K562 (cell line): ENCODE results near the gene PRKRIP1. TPM values are rescaled to one million over a fixed set of nuclear protein-coding genes. Genes with fewer than 3 reads are reported as not detected.

Source experiments
- ATAC-seq: fragments of 200-7000 bp; cut with Tn5 transposase; 3 replicates; pipeline ENCODE4 v1.9.1; 2020; ENCODE audit warnings: moderate library complexity
- BruUV-seq: library from RNA; stranded (reverse); fragments of 400-500 nt; replicated peaks from 2 replicates; lab custom pipeline; 2021; lab: Mats Ljungman, UMichigan
- CTCF ChIA-PET: fragments of 300-600 bp; formaldehyde crosslinking; extraction: SDS; loops from one replicate; lab custom pipeline; 2021; ENCODE audit warnings: low intra/inter-chr PET ratio; lab: Yijun Ruan, JAX
- POLR2A ChIA-PET: fragments of 300-600, 350-650 bp; sonication (Branson Sonifier 250); formaldehyde crosslinking; extraction: SDS; loops from one replicate; lab custom pipeline; 2021; ENCODE audit warnings: antibody characterized with exemption, inconsistent platforms; lab: Yijun Ruan, JAX
- DNase-seq, 4 experiments: peaks; one replicate each; pipeline versions ENCODE4 v3.0.0 to v3.0.0-alpha.2; 2011 to 2018; ENCODE audit warnings: low spot score in 3 of 4, mixed read lengths in 3 of 4; ENCODE audit errors: extremely low read depth in 1 of 4
- FAIRE-seq: peaks from 2 replicates; lab custom pipeline; 2011; peaks lifted over from hg19 to GRCh38; lab: Jason Lieb, UNC
- H2AFZ ChIP-seq: 2 replicates; pipeline ENCODE4 v1.6.0; 2011; ENCODE audit warnings: low read depth, low read length, control low read depth, inconsistent platforms
- H3K27ac ChIP-seq: fragments of 200-600 bp; 3 replicates; pipeline ENCODE4 v1.8.0; 2011; ENCODE audit warnings: low read depth, mild to moderate bottlenecking, control low read depth, inconsistent platforms, low read length, moderate library complexity, mixed read lengths; ENCODE audit errors: extremely low read depth
- H3K27me3 ChIP-seq, 2 experiments: fragments of 300-600 bp in 1 of 2; 2 replicates in 1 of 2; 3 replicates in 1 of 2; pipeline versions ENCODE4 v1.6.0 to v1.8.0; 2011; ENCODE audit warnings: inconsistent platforms in 2 of 2, low read length in 2 of 2, mild to moderate bottlenecking in 1 of 2, mixed read lengths in 1 of 2, moderate library complexity in 1 of 2; ENCODE audit not compliant: control insufficient read depth in 2 of 2, insufficient read depth in 2 of 2
- H3K36me3 ChIP-seq: fragments of 300-600 bp; 3 replicates; pipeline ENCODE4 v1.8.0; 2011; ENCODE audit warnings: mild to moderate bottlenecking, low read length, inconsistent platforms; ENCODE audit not compliant: control insufficient read depth, insufficient read depth
- H3K4me1 ChIP-seq, 2 experiments: fragments of 200-600 bp in 1 of 2; replicated peaks in 1 of 2; 2 replicates in 1 of 2; 3 replicates in 1 of 2; pipeline versions ENCODE4 v1.5.1 to v1.8.0; 2011; ENCODE audit warnings: inconsistent platforms in 2 of 2, low read length in 2 of 2, mild to moderate bottlenecking in 1 of 2, mixed read lengths in 1 of 2, moderate library complexity in 1 of 2; ENCODE audit not compliant: control insufficient read depth in 2 of 2, insufficient read depth in 2 of 2
- H3K4me2 ChIP-seq: 2 replicates; pipeline ENCODE4 v1.6.1; 2011; ENCODE audit warnings: low read length, control low read depth, inconsistent platforms, mixed read lengths; ENCODE audit not compliant: insufficient read depth
- H3K4me3 ChIP-seq: fragments of 200-600 bp; sonication (generic), shearing (Covaris generic); 2 replicates; pipeline ENCODE4 v1.5.1; 2016; ENCODE audit warnings: control low read depth, inconsistent platforms
- H3K79me2 ChIP-seq: fragments of 200-600 bp; 3 replicates; pipeline ENCODE4 v1.8.0; 2011; ENCODE audit warnings: low read length, inconsistent platforms; ENCODE audit not compliant: control insufficient read depth, insufficient read depth
- H3K9ac ChIP-seq, 2 experiments: 2 replicates each; pipeline versions ENCODE4 v1.6.0 to v1.6.1; 2011; ENCODE audit warnings: low read depth in 2 of 2, low read length in 2 of 2, control low read depth in 1 of 2, inconsistent platforms in 1 of 2, mild to moderate bottlenecking in 1 of 2, mixed read lengths in 1 of 2; ENCODE audit not compliant: insufficient read depth in 1 of 2
- H3K9me1 ChIP-seq: one replicate; pipeline ENCODE4 v1.6.0; 2011; ENCODE audit warnings: inconsistent platforms, mild to moderate bottlenecking, low read length, moderate library complexity; ENCODE audit not compliant: control insufficient read depth, insufficient read depth
- H3K9me3 ChIP-seq: replicated peaks from 2 replicates; pipeline ENCODE4 v1.5.1; 2011; ENCODE audit warnings: low read depth, low read length, inconsistent platforms; ENCODE audit not compliant: control insufficient read depth, insufficient read depth
- H4K20me1 ChIP-seq: replicated peaks from 2 replicates; pipeline ENCODE4 v1.6.1; 2011; ENCODE audit warnings: low read length, inconsistent platforms, mixed read lengths; ENCODE audit not compliant: control insufficient read depth, insufficient read depth
- AFF4 ChIP-seq: sonication (generic); formaldehyde crosslinking; IDR thresholded peaks from 2 replicates; pipeline ENCODE4 v1.8.0; 2023; ENCODE audit warnings: mild to moderate bottlenecking, missing genetic modification reagents
- EZH2 ChIP-seq: IDR thresholded peaks from 2 replicates; pipeline ENCODE4 v1.6.1; 2012; ENCODE audit warnings: low read depth, mild to moderate bottlenecking, inconsistent platforms, low read length, borderline replicate concordance
- FOXK1 ChIP-seq: sonication (generic); formaldehyde crosslinking; IDR thresholded peaks from 2 replicates; pipeline ENCODE4 v1.8.0; 2022; ENCODE audit warnings: missing genetic modification reagents, mild to moderate bottlenecking, borderline replicate concordance
- FOXM1 ChIP-seq, 2 experiments: fragments of 450-650 bp in 1 of 2; sonication (generic) in 1 of 2; formaldehyde crosslinking in 1 of 2; IDR thresholded peaks; 2 replicates each; pipeline versions ENCODE4 v1.6.1 to v1.9.0; 2017 to 2022; ENCODE audit warnings: low read depth in 2 of 2, mild to moderate bottlenecking in 2 of 2, missing genetic modification reagents in 1 of 2, moderate library complexity in 1 of 2
- KHSRP ChIP-seq: fragments of 450-650 bp; IDR thresholded peaks from 2 replicates; pipeline ENCODE4 v1.6.1; 2017
- MEIS2 ChIP-seq: fragments of 450-650 bp; IDR thresholded peaks from 2 replicates; pipeline ENCODE4 v1.6.1; 2014; ENCODE audit warnings: mild to moderate bottlenecking; ENCODE audit not compliant: partially characterized antibody
- PCBP2 ChIP-seq: fragments of 200-400 bp; formaldehyde crosslinking; IDR thresholded peaks from 2 replicates; pipeline ENCODE4 v1.6.1; 2018; ENCODE audit warnings: low read length, low read depth, mild to moderate bottlenecking, moderate library complexity; ENCODE audit not compliant: poor library complexity, severe bottlenecking
- TCF3 ChIP-seq: sonication (generic); formaldehyde crosslinking; IDR thresholded peaks from 2 replicates; pipeline ENCODE4 v1.4.0; 2020; ENCODE audit warnings: mild to moderate bottlenecking, missing genetic modification reagents
- THAP7 ChIP-seq: fragments of 250-450 bp; sonication (Bioruptor Pico); IDR thresholded peaks from 2 replicates; pipeline ENCODE4 v1.5.0; 2021
- ZBTB8A ChIP-seq: fragments of 450-650 bp; IDR thresholded peaks from 2 replicates; pipeline ENCODE4 v1.6.1; 2018; ENCODE audit warnings: mild to moderate bottlenecking, moderate library complexity; ENCODE audit not compliant: partially characterized antibody
- ZKSCAN3 ChIP-seq: fragments of 250-450 bp; sonication (Bioruptor Pico); IDR thresholded peaks from 2 replicates; pipeline ENCODE4 v1.4.0; 2020
- ZNF436 ChIP-seq: fragments of 250-450, 450-650 bp; sonication (Bioruptor Pico); formaldehyde crosslinking; IDR thresholded peaks from 2 replicates; pipeline ENCODE4 v1.7.0; 2020; ENCODE audit warnings: mild to moderate bottlenecking
- WGBS: fragments of 100-300 bp; shearing (Covaris generic); methylation state at CpG from one replicate; pipeline ENCODE4 v1.1.6; 2016; ENCODE audit warnings: low coverage, mixed read lengths; ENCODE audit not compliant: insufficient coverage; ENCODE audit errors: missing lambda C conversion rate; 5-methylcytosine and 5-hydroxymethylcytosine counted together
- in situ Hi-C: fragments of 300-500 bp; cut with MboI; formaldehyde crosslinking; loops from 4 replicates; pipeline ENCODE4 v1.15.0; 2018; ENCODE audit warnings: inconsistent platforms, mixed read lengths
- intact Hi-C: fragments of 100-400 bp; cut with micrococcal nuclease; formaldehyde crosslinking; loops from 2 replicates; pipeline ENCODE4 v1.14.2; 2022
- polyA plus RNA-seq, 8 experiments: library from polyadenylated mRNA; depleted of rRNA in 4 of 8; stranded (reverse) in 5 of 8; unstranded in 3 of 8; fragments of >200 nt; fragmentation: Nextera tagmentation in 2 of 8; fragmentation: Illumina TruSeq in 1 of 8; extraction: Ambion mirVana in 2 of 8; extraction: Trizol in 1 of 8; gene quantifications; 2 replicates each; pipeline versions ENCODE4 v1.2.1 to v1.2.3, GENCODE V29; 2011 to 2014; ENCODE audit warnings: inconsistent platforms in 1 of 8, missing spikeins in 1 of 8
- total RNA-seq, 7 experiments: library from RNA; depleted of rRNA in 6 of 7; stranded (reverse); fragments of >200 nt in 6 of 7; fragmentation: Illumina TruSeq in 2 of 7; extraction: Trizol in 2 of 7; gene quantifications; 2 replicates each; pipeline versions ENCODE4 v1.2.1 to v1.2.3, GENCODE V29; 2011 to 2021; ENCODE audit warnings: low replicate concordance in 1 of 7
- TF ChIP-seq, protein P1 (sequence below): sonication (generic); formaldehyde crosslinking; IDR thresholded peaks from 2 replicates; pipeline ENCODE4 v1.8.0; 2023; ENCODE audit warnings: mild to moderate bottlenecking, missing genetic modification reagents
- TF ChIP-seq, protein P2 (sequence below): fragments of 250-450 bp; sonication (Bioruptor Pico); IDR thresholded peaks from 2 replicates; pipeline ENCODE4 v1.4.0; 2020; ENCODE audit warnings: borderline replicate concordance

PRKRIP1 gene
- total and polyA plus RNA-seq, 9 of the 15 experiments (the other 6 are each of a cell fraction or from before 2014, with no cell fraction given): 14.9 to 52.1 (median 19.8) TPM

GRCh38 chr7:102436118-102436517, 40.0 kb downstream of the PRKRIP1 start:
- in situ Hi-C loops: no loop called here
- BruUV-seq: TSS peak; percentile 48
- ATAC-seq (no peak), DNase-seq (no peak)
- Histone ChIP-seq H3K36me3 (peaks cover 15% of the 10 kb centered on the region; the same call in 1 of the 3 replicates), H3K4me1 (peaks cover 31 to 53% of the 10 kb centered on the region in 2 experiments), H2AFZ (no peak overlapping the region), H3K79me2 (peaks cover 9% of the 10 kb centered on the region), H3K4me2 (no peak overlapping the region), H3K9me3 (no peaks in the 10 kb centered on the region), H3K27ac (no peak overlapping the region), H3K4me3 (no peak overlapping the region), H3K9ac (peak overlapping the region in 1 of 2 experiments; percentile 68; a peak in 1 of 4 replicates), H4K20me1 (no peaks in the 10 kb centered on the region)
- POLR2A ChIA-PET: no interaction called here
- CTCF ChIA-PET: no interaction called here
- WGBS: 77% methylated on average over 10 of the region's 10 CpGs
- no peak for TF ChIP-seq PCBP2
- no peak for TF ChIP-seq ZKSCAN3 (CRISPR knock-in tag)
- no peak for TF ChIP-seq KHSRP
- TF ChIP-seq FOXK1: no peak
- no peak for TF ChIP-seq AFF4 (CRISPR knock-in tag)
- no peak for TF ChIP-seq ZBTB8A
- TF ChIP-seq, protein P1, sequence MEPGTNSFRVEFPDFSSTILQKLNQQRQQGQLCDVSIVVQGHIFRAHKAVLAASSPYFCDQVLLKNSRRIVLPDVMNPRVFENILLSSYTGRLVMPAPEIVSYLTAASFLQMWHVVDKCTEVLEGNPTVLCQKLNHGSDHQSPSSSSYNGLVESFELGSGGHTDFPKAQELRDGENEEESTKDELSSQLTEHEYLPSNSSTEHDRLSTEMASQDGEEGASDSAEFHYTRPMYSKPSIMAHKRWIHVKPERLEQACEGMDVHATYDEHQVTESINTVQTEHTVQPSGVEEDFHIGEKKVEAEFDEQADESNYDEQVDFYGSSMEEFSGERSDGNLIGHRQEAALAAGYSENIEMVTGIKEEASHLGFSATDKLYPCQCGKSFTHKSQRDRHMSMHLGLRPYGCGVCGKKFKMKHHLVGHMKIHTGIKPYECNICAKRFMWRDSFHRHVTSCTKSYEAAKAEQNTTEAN (CRISPR knock-in tag): no peak
- no peak for TF ChIP-seq MEIS2
- TF ChIP-seq TCF3: no peak
- TF ChIP-seq ZNF436 (CRISPR knock-in tag): no peak
- TF ChIP-seq THAP7 (CRISPR knock-in tag): no peak
- TF ChIP-seq FOXM1 (IDR thresholded peaks at IDR 0.05; ENCODE audit: low read depth): no peak
- no peak for TF ChIP-seq FOXM1 (CRISPR knock-in tag; IDR thresholded peaks at IDR 0.05; ENCODE audit: low read depth)
- TF ChIP-seq, protein P2, sequence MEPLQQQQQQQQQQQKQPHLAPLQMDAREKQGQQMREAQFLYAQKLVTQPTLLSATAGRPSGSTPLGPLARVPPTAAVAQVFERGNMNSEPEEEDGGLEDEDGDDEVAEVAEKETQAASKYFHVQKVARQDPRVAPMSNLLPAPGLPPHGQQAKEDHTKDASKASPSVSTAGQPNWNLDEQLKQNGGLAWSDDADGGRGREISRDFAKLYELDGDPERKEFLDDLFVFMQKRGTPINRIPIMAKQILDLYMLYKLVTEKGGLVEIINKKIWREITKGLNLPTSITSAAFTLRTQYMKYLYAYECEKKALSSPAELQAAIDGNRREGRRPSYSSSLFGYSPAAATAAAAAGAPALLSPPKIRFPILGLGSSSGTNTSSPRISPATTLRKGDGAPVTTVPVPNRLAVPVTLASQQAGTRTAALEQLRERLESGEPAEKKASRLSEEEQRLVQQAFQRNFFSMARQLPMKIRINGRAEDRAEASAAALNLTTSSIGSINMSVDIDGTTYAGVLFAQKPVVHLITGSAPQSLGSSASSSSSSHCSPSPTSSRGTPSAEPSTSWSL (CRISPR knock-in tag): no peak
- TF ChIP-seq EZH2: no peak
- TF ChIP-seq, all 486 proteins: peak for 0
- no peak for FAIRE-seq
- H3K9me1 ChIP-seq: no peaks in the 10 kb centered on the region
- no peaks in the 10 kb centered on the region; a peak in 1 of 5 replicates for H3K27me3 ChIP-seq
- intact Hi-C loops: no loop called here
